IPS-NIHi7 (cell line): ENCODE results near the gene CLN3.
"Not testable (repeated sequence)": the region's sequence is repeated elsewhere in the genome, so short reads cannot be mapped to it uniquely, and the experiment has no call there.

ENCODE experiments used
- DNase-seq: peaks from one replicate; pipeline ENCODE4 v3.0.0; 2012; ENCODE audit warnings: mixed read lengths; ENCODE audit errors: extremely low spot score

Gene CLN3

GRCh38 chr16:28491970-28492474 is at the start of gene CLN3:
Gene CLN3, minus strand, starts transcription at chr16:28492074. Its CDS starts 315 bp downstream, at chr16:28491759.
- DNase-seq, result peak; percentile 95

- DNase-seq, result no peak
These were observed 48.5 kb upstream of the CLN3 start for GRCh38 chr16:28540346-28540745.

GRCh38 chr16:28538733-28539596 is 47.1 kb upstream of the CLN3 start, which contains the start of gene NUPR1:
Gene NUPR1, minus strand, starts transcription at chr16:28538974. Its CDS starts 67 bp downstream, at chr16:28538907.
- DNase-seq, result no peak

- DNase-seq, result no peak
These were observed 46.3 kb upstream of the CLN3 start for GRCh38 chr16:28537964-28538732.

- no peak for DNase-seq
These were observed 45.2 kb upstream of the CLN3 start for GRCh38 chr16:28537076-28537475.

GRCh38 chr16:28534542-28535373 is 42.9 kb upstream of the CLN3 start:
- no peak for DNase-seq

GRCh38 chr16:28532940-28533647 is 41.2 kb upstream of the CLN3 start:
- DNase-seq, result no peak

GRCh38 chr16:28531777-28532744 is 40.2 kb upstream of the CLN3 start:
- DNase-seq, result peak; percentile 85

GRCh38 chr16:28529124-28529523 is 37.2 kb upstream of the CLN3 start:
- no peak for DNase-seq

- DNase-seq, result no peak
These were observed 36.6 kb upstream of the CLN3 start for GRCh38 chr16:28528463-28528867.

GRCh38 chr16:28527985-28528384 is 36.1 kb upstream of the CLN3 start:
- no peak for DNase-seq

GRCh38 chr16:28527100-28527785 is 35.4 kb upstream of the CLN3 start:
- not testable (repeated sequence) for DNase-seq

- no peak for DNase-seq
These were observed 34.6 kb upstream of the CLN3 start for GRCh38 chr16:28526201-28527099.

GRCh38 chr16:28524681-28525171 is 32.9 kb upstream of the CLN3 start:
- DNase-seq, result no peak

GRCh38 chr16:28522792-28523191 is 30.9 kb upstream of the CLN3 start:
- no peak for DNase-seq

GRCh38 chr16:28521436-28521835 is 29.6 kb upstream of the CLN3 start:
- no peak for DNase-seq

GRCh38 chr16:28520672-28521071 is 28.8 kb upstream of the CLN3 start:
- DNase-seq, result no peak

GRCh38 chr16:28514246-28514645 is 22.4 kb upstream of the CLN3 start:
- no peak for DNase-seq
